ES-I3 (cell line): Measurements from ENCODE around the gene MEG3.
"Not testable (repeated sequence)": the region's sequence is repeated elsewhere in the genome, so short reads cannot be mapped to it uniquely, and the experiment has no call there.

Experiments used
- H3K36me3 ChIP-seq: 2 replicates; pipeline ENCODE4 v1.6.1; 2013; ENCODE audit warnings: mild to moderate bottlenecking, low read length, control low read depth, moderate library complexity; ENCODE audit not compliant: insufficient read depth
- H3K4me1 ChIP-seq: 2 replicates; pipeline ENCODE4 v1.6.1; 2013; ENCODE audit warnings: mild to moderate bottlenecking, control low read depth, low read length; ENCODE audit not compliant: insufficient read depth
- H3K9ac ChIP-seq: 2 replicates; pipeline ENCODE4 v1.6.1; 2013; ENCODE audit warnings: low read depth, mild to moderate bottlenecking, low read length, moderate library complexity
- H3K9me3 ChIP-seq: 2 replicates; pipeline ENCODE4 v1.6.1; 2013; ENCODE audit warnings: mild to moderate bottlenecking, low read length, moderate library complexity; ENCODE audit not compliant: control insufficient read depth, insufficient read depth

Gene MEG3

GRCh38 chr14:100800041-100800440 lies 25.9 kb upstream of the MEG3 start:
- Histone ChIP-seq H3K9ac (no peak overlapping the region), H3K36me3 (no peaks in the 10 kb centered on the region), H3K9me3 (no peaks in the 10 kb centered on the region), H3K4me1 (peaks cover 6% of the 10 kb centered on the region)

GRCh38 chr14:100801433-100801832 lies 24.5 kb upstream of the MEG3 start:
- H3K36me3 ChIP-seq, H3K4me1 ChIP-seq, H3K9me3 ChIP-seq, H3K9ac ChIP-seq: not testable (repeated sequence)

GRCh38 chr14:100802179-100802578 lies 23.7 kb upstream of the MEG3 start:
- H3K9me3 ChIP-seq = no peaks in the 10 kb centered on the region
- no peaks in the 10 kb centered on the region for H3K36me3 ChIP-seq
- H3K4me1 ChIP-seq = peaks cover 8% of the 10 kb centered on the region
- H3K9ac ChIP-seq = no peak overlapping the region

GRCh38 chr14:100802766-100803165 lies 23.2 kb upstream of the MEG3 start:
- H3K4me1 ChIP-seq = peaks cover 8% of the 10 kb centered on the region
- no peaks in the 10 kb centered on the region for H3K36me3 ChIP-seq
- no peak overlapping the region for H3K9ac ChIP-seq
- no peaks in the 10 kb centered on the region for H3K9me3 ChIP-seq

GRCh38 chr14:100803226-100803625 lies 22.7 kb upstream of the MEG3 start:
- Histone ChIP-seq H3K36me3 (no peaks in the 10 kb centered on the region), H3K9me3 (0 out of 2 replicates have a peak, but pooled peaks cover 4% of the 10 kb centered on the region), H3K4me1 (peaks cover 8% of the 10 kb centered on the region), H3K9ac (no peak overlapping the region)

GRCh38 chr14:100803676-100804075 lies 22.2 kb upstream of the MEG3 start:
- H3K9ac ChIP-seq = no peak overlapping the region
- H3K4me1 ChIP-seq = peaks cover 8% of the 10 kb centered on the region
- H3K9me3 ChIP-seq = peaks cover 7% of the 10 kb centered on the region; the same call in 1 of the 2 replicates
- no peaks in the 10 kb centered on the region for H3K36me3 ChIP-seq

GRCh38 chr14:100804138-100804537 lies 21.8 kb upstream of the MEG3 start:
- Histone ChIP-seq H3K9me3 (peaks cover 11% of the 10 kb centered on the region), H3K36me3 (no peaks in the 10 kb centered on the region), H3K4me1 (peaks cover 8% of the 10 kb centered on the region), H3K9ac (no peak overlapping the region)

GRCh38 chr14:100804558-100805309 lies 21.2 kb upstream of the MEG3 start:
- peaks cover 16% of the 10 kb centered on the region for H3K9me3 ChIP-seq
- peaks cover 8% of the 10 kb centered on the region for H3K4me1 ChIP-seq
- no peaks in the 10 kb centered on the region for H3K36me3 ChIP-seq
- no peak overlapping the region for H3K9ac ChIP-seq

- H3K9me3 ChIP-seq = peaks cover 20% of the 10 kb centered on the region
- no peaks in the 10 kb centered on the region for H3K36me3 ChIP-seq
- peaks cover 8% of the 10 kb centered on the region; the same call in 1 of the 2 replicates for H3K4me1 ChIP-seq
- no peak overlapping the region for H3K9ac ChIP-seq
Measured at GRCh38 chr14:100806386-100806785, 19.5 kb upstream of the MEG3 start.

- H3K4me1 ChIP-seq = peaks cover 8% of the 10 kb centered on the region; the same call in 1 of the 2 replicates
- no peak overlapping the region for H3K9ac ChIP-seq
- H3K36me3 ChIP-seq = no peaks in the 10 kb centered on the region; the same call in 1 of the 2 replicates
- H3K9me3 ChIP-seq = peaks cover 20% of the 10 kb centered on the region
Measured at GRCh38 chr14:100807496-100807895, 18.4 kb upstream of the MEG3 start.

- Histone ChIP-seq H3K9ac (no peak overlapping the region), H3K9me3 (peaks cover 20% of the 10 kb centered on the region), H3K36me3 (no peaks in the 10 kb centered on the region; the same call in 1 of the 2 replicates), H3K4me1 (peaks cover 8% of the 10 kb centered on the region; the same call in 1 of the 2 replicates)
Measured at GRCh38 chr14:100807979-100808734, 17.8 kb upstream of the MEG3 start.

GRCh38 chr14:100810435-100810834 lies 15.5 kb upstream of the MEG3 start:
- Histone ChIP-seq H3K4me1 (no peaks in the 10 kb centered on the region), H3K9me3 (peaks cover 20% of the 10 kb centered on the region), H3K36me3 (no peaks in the 10 kb centered on the region; the same call in 1 of the 2 replicates), H3K9ac (no peak overlapping the region)

- peaks cover 20% of the 10 kb centered on the region for H3K9me3 ChIP-seq
- no peak overlapping the region for H3K9ac ChIP-seq
Measured at GRCh38 chr14:100810861-100811461, 15.0 kb upstream of the MEG3 start.

GRCh38 chr14:100813291-100813690 lies 12.6 kb upstream of the MEG3 start:
- Histone ChIP-seq H3K9me3 (peaks cover 16% of the 10 kb centered on the region), H3K9ac (no peak overlapping the region), H3K4me1 (peaks cover 7% of the 10 kb centered on the region), H3K36me3 (no peaks in the 10 kb centered on the region; the same call in 1 of the 2 replicates)

More at GRCh38 chr14:100810861-100811461, 15.0 kb upstream of the MEG3 start:
- H3K4me1 ChIP-seq = peaks cover 2% of the 10 kb centered on the region; the same call in 1 of the 2 replicates
- no peaks in the 10 kb centered on the region; the same call in 1 of the 2 replicates for H3K36me3 ChIP-seq
